GM21447 (cell line): ENCODE measurements around the gene PMM2.
"Not testable (repeated sequence)": the region's sequence is repeated elsewhere in the genome, so short reads cannot be mapped to it uniquely, and the experiment has no call there.

Experiments
- ATAC-seq: cut with Tn5 transposase; IDR thresholded peaks from one replicate; pipeline ENCODE4 v1.9.1; 2021; ENCODE audit not compliant: unreplicated experiment

The PMM2 gene

DNA sequence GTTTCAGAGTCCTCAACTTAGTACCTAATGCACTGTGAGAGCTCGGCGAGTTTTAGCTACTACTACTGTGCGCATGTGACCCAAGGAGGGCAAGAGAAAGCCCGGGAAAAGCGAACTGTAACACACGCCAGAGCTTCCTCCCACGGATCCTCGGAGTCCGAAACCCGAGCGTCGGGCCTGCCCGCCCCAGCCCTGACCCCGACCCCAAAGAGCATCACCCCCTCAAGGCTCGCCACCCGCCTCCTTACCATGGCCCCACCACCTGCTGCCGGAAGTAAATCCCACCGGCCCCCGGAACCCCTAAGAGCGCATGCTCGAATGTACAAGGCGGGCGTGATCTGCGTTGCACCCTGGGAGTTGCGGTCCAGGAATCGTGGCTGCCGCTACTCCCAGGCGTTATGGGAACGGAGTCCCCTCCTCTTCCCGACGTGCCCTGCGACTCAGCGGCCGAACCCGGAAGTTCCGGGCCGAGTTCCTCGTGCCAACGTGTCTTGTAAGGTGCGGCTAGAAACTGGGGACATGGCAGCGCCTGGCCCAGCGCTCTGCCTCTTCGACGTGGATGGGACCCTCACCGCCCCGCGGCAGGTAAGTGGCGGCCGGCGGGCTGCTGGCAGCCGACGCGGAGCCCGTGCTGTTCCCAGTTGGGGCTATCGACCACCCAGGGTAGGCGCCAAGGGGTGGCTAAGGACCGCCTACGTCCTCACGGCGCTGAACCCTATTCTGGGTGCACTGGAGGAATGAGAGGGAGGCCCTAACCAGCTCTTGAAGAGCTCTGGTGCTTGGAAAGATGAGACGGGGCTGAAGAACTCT is at the start of gene PMM2, which contains the start of gene TMEM186:
PMM2 (plus strand) TSS at position 476 of the 810 bp plus-strand sequence; CDS start at position 520, 44 bp downstream.
TMEM186 (minus strand) TSS at position 276 of the 810 bp plus-strand sequence; CDS start at position 251, 25 bp downstream.
- ATAC-seq: peak; percentile 89

GRCh38 chr16:8748944-8749343 is 48.7 kb upstream of the PMM2 start:
- not testable (repeated sequence) for ATAC-seq

DNA sequence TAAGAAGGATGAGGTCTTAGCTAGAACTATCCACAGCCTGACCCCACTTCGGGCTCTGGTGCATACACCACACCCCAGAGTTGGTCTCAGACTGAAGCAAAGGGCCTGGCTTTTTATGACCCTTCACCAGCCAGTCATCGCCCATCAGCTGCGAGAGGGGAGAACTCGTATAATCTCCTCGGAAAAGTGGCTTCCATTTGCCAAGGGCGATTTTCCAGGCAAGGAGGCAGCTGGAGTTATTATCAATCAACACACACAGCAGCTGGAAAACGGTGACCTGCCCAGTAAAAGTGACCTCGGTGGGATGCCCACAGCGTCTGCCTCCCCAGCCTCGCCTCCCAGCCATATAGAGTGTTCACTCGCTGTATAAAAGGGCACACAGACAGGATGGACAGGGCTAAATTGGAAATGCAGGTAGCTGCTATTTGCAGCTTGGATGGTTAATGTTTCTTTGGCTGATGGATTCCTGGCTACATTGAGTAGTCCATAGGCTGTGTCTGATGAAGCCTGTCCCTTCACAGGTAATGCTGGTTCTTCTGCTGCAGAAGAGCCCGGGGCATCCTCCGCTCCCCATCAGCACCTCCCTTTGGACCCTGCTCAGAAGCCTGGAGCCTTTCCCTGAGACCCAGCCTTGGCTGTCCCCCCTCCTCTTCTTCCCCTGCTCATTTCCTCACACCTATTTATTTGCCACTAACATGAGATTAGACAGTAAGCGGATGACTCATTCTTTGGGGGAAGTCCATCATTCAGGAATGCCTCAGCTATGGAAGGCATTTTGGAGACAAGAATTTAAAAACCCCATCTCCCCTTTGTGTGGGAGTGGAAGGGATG is 45.9 kb upstream of the PMM2 start:
- no peak for ATAC-seq

GRCh38 chr16:8752706-8753105 is 44.9 kb upstream of the PMM2 start:
- no peak for ATAC-seq

DNA sequence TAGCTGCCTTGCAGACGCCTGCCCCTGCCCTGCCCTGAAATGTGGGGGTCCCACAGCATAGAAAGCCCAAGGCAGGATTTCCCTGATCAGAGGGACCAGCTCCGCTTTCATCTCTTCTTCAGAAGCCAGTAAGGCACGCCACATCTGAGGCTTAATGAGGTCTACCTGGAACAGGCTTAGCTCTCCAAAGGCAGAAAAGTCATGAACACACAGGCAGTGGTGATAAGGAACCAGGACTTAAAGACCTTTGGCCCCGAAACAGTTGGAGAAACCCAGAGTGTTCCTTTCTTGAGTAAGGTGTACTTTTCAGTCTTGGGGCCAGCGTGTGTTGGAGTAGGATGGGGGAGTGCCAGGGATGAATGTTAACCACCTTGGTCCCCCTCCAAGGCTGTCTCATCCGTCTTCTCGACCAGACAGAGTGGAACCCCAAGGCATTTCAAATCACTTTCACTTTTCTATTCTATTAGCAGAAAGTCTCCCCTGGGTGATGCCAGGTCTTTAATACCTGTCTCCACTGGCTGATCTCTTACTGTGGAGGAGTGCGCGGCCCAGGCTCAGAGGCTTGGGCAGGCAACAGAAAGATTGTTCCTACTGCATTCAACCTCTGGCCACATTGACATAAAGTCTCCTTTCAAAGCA is 44.1 kb upstream of the PMM2 start:
- ATAC-seq: no peak

GRCh38 chr16:8756755-8757154 is 40.9 kb upstream of the PMM2 start:
- ATAC-seq: no peak

DNA sequence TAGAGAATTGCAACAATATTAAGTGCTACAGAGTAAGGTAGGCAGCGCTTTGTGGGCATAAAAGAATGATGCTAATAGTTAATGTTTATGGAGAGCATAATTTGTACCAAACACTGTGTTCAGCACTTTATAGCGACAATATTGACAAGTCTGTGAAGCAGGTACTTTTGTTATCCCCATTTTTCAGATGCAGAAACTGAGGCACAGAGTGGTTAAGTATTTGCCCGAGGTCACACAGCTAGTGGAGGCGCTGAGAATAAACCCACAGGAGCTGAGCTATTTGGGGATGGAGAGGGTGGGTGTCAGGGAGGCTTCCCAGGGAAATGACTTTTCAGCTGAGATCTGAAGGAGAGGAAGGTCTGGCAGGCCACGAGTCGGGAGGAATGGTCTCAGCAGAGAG is 39.6 kb upstream of the PMM2 start:
- ATAC-seq: no peak

DNA sequence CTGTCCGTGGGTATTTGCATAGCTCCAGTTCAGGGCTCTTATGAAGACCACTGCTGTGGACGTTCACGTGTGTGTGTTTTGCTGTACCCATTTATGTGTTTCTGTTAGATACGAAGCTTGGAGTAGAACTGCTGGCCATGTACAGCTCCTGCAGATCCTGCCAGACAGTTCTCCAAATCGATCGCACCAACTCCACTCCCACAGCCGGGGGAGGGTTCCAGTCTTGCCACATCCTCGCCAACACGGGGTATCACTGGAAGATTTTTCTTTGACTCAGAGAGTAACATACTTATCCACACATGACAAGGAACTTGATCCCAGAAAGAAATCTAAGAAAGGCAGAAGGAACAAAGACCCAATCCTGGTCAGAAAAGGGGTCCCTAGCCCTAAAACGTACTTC is 37.6 kb upstream of the PMM2 start:
- ATAC-seq: no peak

DNA sequence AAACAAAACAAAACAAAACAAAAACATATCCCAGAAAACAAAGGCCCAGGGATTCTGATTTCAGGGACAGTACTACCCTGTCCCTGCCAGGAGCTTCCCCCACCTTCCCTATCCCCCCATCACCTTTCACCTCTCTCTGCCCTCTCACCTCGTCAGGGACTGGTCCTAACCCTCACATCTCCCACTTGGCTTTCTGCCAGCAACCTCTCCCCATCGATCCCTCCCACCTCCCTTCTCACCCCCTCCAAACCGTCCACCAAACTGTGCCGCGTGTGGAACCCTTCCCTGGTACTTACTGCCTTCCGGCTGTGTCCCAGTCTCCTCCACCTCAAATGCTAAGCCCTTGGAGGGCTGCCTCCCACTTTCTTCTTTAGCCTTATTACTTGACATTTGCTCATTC is 36.6 kb upstream of the PMM2 start:
- no peak for ATAC-seq

- no peak for ATAC-seq
Observed at GRCh38 chr16:8762254-8762653, 35.4 kb upstream of the PMM2 start.

DNA sequence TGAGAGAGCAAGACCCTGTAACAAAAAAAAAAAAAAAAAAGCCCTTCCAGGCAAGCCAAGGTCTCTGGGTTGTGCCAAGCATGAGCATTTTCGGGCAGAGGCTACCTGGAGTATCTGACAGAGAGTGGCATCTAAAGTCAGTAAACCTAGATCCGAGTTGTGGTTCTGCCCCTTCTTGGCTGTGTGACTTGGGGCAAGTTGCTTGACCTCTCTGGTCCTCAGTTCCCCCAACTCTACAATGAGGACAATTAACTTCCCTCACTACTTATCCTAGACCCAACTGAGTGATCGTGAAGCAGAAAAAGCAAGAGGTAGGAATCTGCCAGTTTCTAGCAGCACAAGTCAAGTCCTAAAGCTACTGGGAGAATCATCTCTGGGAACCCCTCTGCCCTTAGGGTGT is 34.6 kb upstream of the PMM2 start:
- no peak for ATAC-seq

DNA sequence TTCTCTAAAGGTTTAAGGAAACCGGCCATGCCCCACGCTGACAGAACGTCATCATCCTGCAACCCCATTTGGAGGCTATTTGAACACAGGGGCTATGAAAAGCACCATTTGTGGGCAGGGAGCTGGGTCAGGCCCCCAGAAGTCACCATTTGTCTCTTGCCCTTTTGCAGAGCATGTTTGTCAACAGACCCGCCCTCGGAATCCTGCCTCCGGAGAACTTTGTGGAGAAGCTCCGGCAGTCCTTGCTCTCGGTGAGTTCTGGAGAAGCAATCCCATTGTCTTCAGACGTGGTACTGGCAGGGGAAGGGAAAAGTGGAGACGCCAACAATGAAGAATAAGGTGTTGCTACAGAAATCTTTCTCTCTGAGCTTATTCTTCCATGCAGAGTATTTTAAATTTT is 33.7 kb upstream of the PMM2 start:
- ATAC-seq: no peak

GRCh38 chr16:8764525-8765250 is 33.0 kb upstream of the PMM2 start:
- no peak for ATAC-seq

DNA sequence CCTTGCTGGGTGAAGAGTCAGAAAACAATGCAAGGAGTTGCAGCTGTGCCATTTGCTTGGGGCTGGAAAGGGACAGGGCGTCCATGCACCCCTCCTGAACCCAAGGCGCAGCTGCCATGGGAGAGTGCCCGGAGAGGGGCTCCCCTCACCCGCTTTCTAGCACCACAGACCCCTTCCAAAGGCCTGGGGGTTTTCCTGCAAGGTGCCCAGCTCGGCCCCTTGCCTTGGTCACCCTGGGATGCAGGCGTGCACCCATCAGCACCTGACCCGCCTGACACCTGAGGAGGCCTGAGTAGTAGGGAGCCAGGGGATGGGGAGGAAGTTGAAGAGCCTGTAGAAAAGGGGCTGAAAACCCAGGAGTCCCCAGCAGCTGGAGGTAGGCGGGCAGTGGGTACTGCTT is 30.5 kb upstream of the PMM2 start:
- ATAC-seq: no peak

- ATAC-seq: no peak
Observed at GRCh38 chr16:8768283-8768682, 29.4 kb upstream of the PMM2 start.

- ATAC-seq: no peak
Observed at GRCh38 chr16:8768692-8769091, 28.9 kb upstream of the PMM2 start.

DNA sequence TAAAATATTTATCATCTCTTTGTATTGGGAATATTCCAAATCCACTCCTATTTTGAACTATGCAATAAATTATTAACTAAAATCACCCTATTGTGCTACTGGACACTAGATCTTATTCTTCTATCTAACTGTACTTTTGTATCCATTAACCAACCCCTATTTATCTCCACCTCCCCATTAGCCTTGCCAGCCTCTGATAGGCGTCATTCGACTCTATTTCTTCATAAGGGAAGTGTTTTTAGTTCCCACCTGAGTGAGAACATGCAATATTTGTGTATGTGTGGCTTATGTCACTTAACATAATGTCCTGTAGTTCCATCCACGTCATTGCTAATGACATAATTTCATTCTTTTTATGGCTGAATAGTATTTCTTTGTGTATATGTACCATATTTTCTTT is 24.1 kb upstream of the PMM2 start:
- ATAC-seq: no peak

- ATAC-seq: no peak
Observed at GRCh38 chr16:8774208-8774607, 23.4 kb upstream of the PMM2 start.

DNA sequence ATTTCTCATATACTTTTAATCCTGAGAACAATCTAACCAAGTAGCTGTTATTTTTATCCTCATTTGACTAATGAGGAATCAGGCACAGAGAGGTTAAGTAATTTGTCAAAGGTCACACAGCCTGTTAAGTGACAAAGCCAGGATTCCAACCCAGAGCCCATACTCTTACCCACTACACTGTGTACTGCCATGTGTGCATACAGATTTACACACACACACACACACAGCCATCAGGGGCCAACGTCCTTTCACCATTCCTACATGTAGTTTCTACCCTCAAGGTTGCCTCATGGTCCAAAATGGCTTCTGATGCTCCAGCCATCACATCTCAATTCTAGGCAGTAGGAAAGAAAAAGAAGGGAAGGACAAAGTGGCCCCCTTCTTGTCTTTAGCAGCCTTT is 22.3 kb upstream of the PMM2 start:
- no peak for ATAC-seq

DNA sequence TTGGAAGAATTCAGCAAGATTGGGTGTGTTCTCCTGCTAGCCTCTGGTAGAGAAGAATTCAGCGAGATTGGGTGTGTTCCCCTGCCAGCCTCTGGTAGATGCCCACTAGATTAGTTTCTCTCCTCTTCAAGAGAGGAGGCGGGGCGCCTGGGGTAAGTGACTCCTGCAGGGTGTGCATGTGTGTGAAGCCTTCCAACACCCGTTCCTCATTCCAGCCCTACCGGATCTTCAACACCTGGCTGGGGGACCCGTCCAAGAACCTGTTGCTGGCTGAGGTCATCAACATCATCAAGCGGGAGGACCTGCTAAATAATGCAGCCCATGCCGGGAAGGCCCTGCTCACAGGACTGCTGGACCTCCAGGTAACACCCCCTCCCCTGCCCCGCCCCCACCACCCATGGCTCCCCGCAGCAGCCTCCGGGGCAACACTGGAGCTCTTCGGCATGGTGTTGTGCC is 21.5 kb upstream of the PMM2 start:
- ATAC-seq: no peak

- ATAC-seq: no peak
Observed at GRCh38 chr16:8777217-8777616, 20.4 kb upstream of the PMM2 start.
